Erythroblast (primary cell): ENCODE results near the gene ZFYVE1.

Experiments used
- GATA1 ChIP-seq: IDR thresholded peaks from 2 replicates; pipeline ENCODE4 v1.6.1; 2011; ENCODE audit warnings: low read depth, mild to moderate bottlenecking, control low read depth, low read length, moderate library complexity
- POLR2A ChIP-seq: IDR thresholded peaks from 2 replicates; pipeline ENCODE4 v1.6.1; 2011; ENCODE audit warnings: mild to moderate bottlenecking, low read length

DNA sequence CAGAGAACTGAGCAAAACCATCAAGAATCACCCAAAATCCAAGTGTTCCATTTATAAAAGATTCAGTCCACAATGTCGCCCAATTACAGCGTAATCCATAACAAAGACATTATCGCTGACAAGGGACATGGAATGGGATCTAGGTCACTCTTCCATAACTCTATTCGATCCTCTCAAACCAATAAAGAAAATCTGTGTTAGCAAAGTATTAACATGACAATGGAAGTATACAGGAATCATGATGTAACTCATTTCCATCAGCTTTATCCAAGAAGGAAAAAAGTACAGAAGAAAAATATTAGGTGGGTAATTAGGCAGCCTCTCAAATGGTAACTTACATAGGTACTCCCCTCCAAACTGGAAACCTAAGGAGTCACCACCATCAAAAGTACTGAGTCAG, 4.9 kb downstream of the ZFYVE1 start:
- no peak for TF ChIP-seq POLR2A
- TF ChIP-seq GATA1: no peak
